Keratinocyte (primary cell): Measurements from ENCODE around the gene ALG12. TPM values are rescaled to one million over a fixed set of nuclear protein-coding genes. Genes with fewer than 3 reads are reported as not detected.

Experiments
- DNase-seq: peaks from one replicate; pipeline ENCODE4 v3.0.0-alpha.2; 2011; ENCODE audit warnings: low read depth, missing footprints, low spot score
- FAIRE-seq: peaks from 2 replicates; lab custom pipeline; 2011; peaks lifted over from hg19 to GRCh38; lab: Jason Lieb, UNC
- H2AFZ ChIP-seq: 2 replicates; pipeline ENCODE4 v1.6.0; 2012; ENCODE audit warnings: low read length, control low read depth, inconsistent platforms; ENCODE audit not compliant: control insufficient read depth
- H3K27ac ChIP-seq: 2 replicates; pipeline ENCODE4 v1.5.1; 2011; ENCODE audit warnings: low read length; ENCODE audit not compliant: control insufficient read depth, insufficient read depth
- H3K27me3 ChIP-seq: 3 replicates; pipeline ENCODE4 v1.6.0; 2011; ENCODE audit warnings: low read length; ENCODE audit not compliant: control insufficient read depth, insufficient read depth; ENCODE audit errors: extremely low read depth
- H3K36me3 ChIP-seq, 2 experiments: 2 replicates in 1 of 2; 3 replicates in 1 of 2; pipeline ENCODE4 v1.5.1; 2011; ENCODE audit warnings: low read length in 2 of 2, mild to moderate bottlenecking in 1 of 2; ENCODE audit not compliant: control insufficient read depth in 2 of 2, insufficient read depth in 2 of 2; ENCODE audit errors: extremely low read depth in 1 of 2
- H3K4me1 ChIP-seq: 3 replicates; pipeline ENCODE4 v1.5.1; 2011; ENCODE audit warnings: low read length; ENCODE audit not compliant: control insufficient read depth, insufficient read depth; ENCODE audit errors: extremely low read depth
- H3K4me2 ChIP-seq: 3 replicates; pipeline ENCODE4 v1.6.0; 2011; ENCODE audit warnings: low read depth, low read length; ENCODE audit not compliant: control insufficient read depth, insufficient read depth; ENCODE audit errors: extremely low read depth
- H3K4me3 ChIP-seq, 3 experiments: fragments of 200-600 bp in 1 of 3; sonication (generic) in 1 of 3; 2 replicates in 2 of 3; 3 replicates in 1 of 3; pipeline ENCODE4 v1.5.1; 2011 to 2016; ENCODE audit warnings: low read length in 3 of 3, mild to moderate bottlenecking in 3 of 3, control low read depth in 2 of 3, inconsistent platforms in 1 of 3, low read depth in 1 of 3, mixed read lengths in 1 of 3, mixed run types in 1 of 3, moderate library complexity in 1 of 3; ENCODE audit not compliant: control insufficient read depth in 2 of 3, insufficient read depth in 2 of 3; ENCODE audit errors: extremely low read depth in 1 of 3
- H3K79me2 ChIP-seq: 2 replicates; pipeline ENCODE4 v1.6.0; 2012; ENCODE audit warnings: low read length; ENCODE audit not compliant: control insufficient read depth, insufficient read depth
- H3K9ac ChIP-seq: 3 replicates; pipeline ENCODE4 v1.6.0; 2011; ENCODE audit warnings: low read length; ENCODE audit not compliant: control insufficient read depth, insufficient read depth; ENCODE audit errors: extremely low read depth
- H3K9me1 ChIP-seq: 3 replicates; pipeline ENCODE4 v1.6.0; 2011; ENCODE audit warnings: low read length; ENCODE audit not compliant: control insufficient read depth, insufficient read depth; ENCODE audit errors: extremely low read depth
- H3K9me3 ChIP-seq: 2 replicates; pipeline ENCODE4 v1.5.1; 2012; ENCODE audit warnings: low read depth, low read length; ENCODE audit not compliant: control insufficient read depth
- H4K20me1 ChIP-seq: 3 replicates; pipeline ENCODE4 v1.6.0; 2011; ENCODE audit warnings: low read length; ENCODE audit not compliant: control insufficient read depth, insufficient read depth; ENCODE audit errors: extremely low read depth
- CTCF ChIP-seq, 3 experiments: IDR thresholded peaks in 1 of 3; conservative IDR thresholded peaks in 1 of 3; optimal IDR thresholded peaks in 1 of 3; 2 replicates in 2 of 3; 3 replicates in 1 of 3; pipeline versions ENCODE3 to v1.5.1; 2011; ENCODE audit warnings: low read length in 3 of 3, mild to moderate bottlenecking in 3 of 3, moderate library complexity in 2 of 3, control low read depth in 1 of 3, inconsistent platforms in 1 of 3; ENCODE audit not compliant: insufficient read depth in 2 of 3; ENCODE audit errors: extremely low read depth in 1 of 3
- EZH2 ChIP-seq: IDR thresholded peaks from one replicate; pipeline ENCODE4 v1.6.1; 2012; ENCODE audit warnings: inconsistent platforms, mild to moderate bottlenecking, low read length, moderate library complexity
- dilution Hi-C: fragments of 300-500 bp; cut with MboI; formaldehyde crosslinking; loops from one replicate; pipeline ENCODE4 v1.7.0; 2020; ENCODE audit warnings: low sequenced_read_pairs; ENCODE audit not compliant: extremely low pct_ligation_motif_present
- polyA plus RNA-seq, 5 experiments: library from polyadenylated mRNA; depleted of rRNA in 3 of 5; stranded (reverse) in 3 of 5; stranded (forward) in 1 of 5; unstranded in 1 of 5; fragments of >200 nt; gene quantifications; 1 replicate in 1 of 5; 2 replicates in 3 of 5; 3 replicates in 1 of 5; pipeline versions ENCODE4 v1.2.1 to v1.2.3, GENCODE V29; 2011 to 2012; ENCODE audit warnings: missing spikeins in 2 of 5, low read depth in 1 of 5, low replicate concordance in 1 of 5

ALG12 gene
- polyA plus RNA-seq, 1 donor (not counting 4 experiments of a cell fraction or from before 2014, with no cell fraction given) = 6.3 TPM

- no peak for DNase-seq
- Histone ChIP-seq H3K9me3 (no peaks in the 10 kb centered on the region), H4K20me1 (peaks cover 16% of the 10 kb centered on the region), H3K4me1 (no peaks in the 10 kb centered on the region), H3K79me2 (peaks cover 91% of the 10 kb centered on the region), H3K4me2 (no peak overlapping the region), H3K4me3 (no peak overlapping the region), H2AFZ (no peak overlapping the region), H3K9me1 (no peaks in the 10 kb centered on the region), H3K36me3 (peaks cover 0 to 3% of the 10 kb centered on the region in 2 experiments), H3K27me3 (no peaks in the 10 kb centered on the region), H3K9ac (no peak overlapping the region), H3K27ac (no peak overlapping the region)
- no peak for FAIRE-seq
- dilution Hi-C loops = no loop called here
- TF ChIP-seq EZH2 (no peak), CTCF (optimal IDR thresholded peaks at IDR 0.05 in 1 of 3, IDR thresholded peaks at IDR 0.05 in 1 of 3, conservative IDR thresholded peaks at IDR 0.05 in 1 of 3; ENCODE audit: extremely low read depth in 1 of 3, insufficient read depth in 2 of 3, low read length in 3 of 3) (no peak)
Measured at GRCh38 chr22:49877642-49878041, 40.6 kb downstream of the ALG12 start.

- no peaks in the 10 kb centered on the region for H3K4me1 ChIP-seq
- H4K20me1 ChIP-seq = peaks cover 17% of the 10 kb centered on the region
- FAIRE-seq (no peak), DNase-seq (no peak)
- no peak overlapping the region for H3K4me3 ChIP-seq
- no peaks in the 10 kb centered on the region for H3K36me3 ChIP-seq
- H3K9me1 ChIP-seq = no peaks in the 10 kb centered on the region
- no peak overlapping the region for H3K27ac ChIP-seq
- dilution Hi-C loops = no loop called here
- no peak overlapping the region for H3K9ac ChIP-seq
- no peak overlapping the region for H3K4me2 ChIP-seq
- no peaks in the 10 kb centered on the region for H3K27me3 ChIP-seq
- peaks cover 2% of the 10 kb centered on the region for H3K9me3 ChIP-seq
- H3K79me2 ChIP-seq = peaks cover 95% of the 10 kb centered on the region
- H2AFZ ChIP-seq = no peak overlapping the region
- TF ChIP-seq EZH2 = no peak
- TF ChIP-seq CTCF (optimal IDR thresholded peaks at IDR 0.05 in 1 of 3, IDR thresholded peaks at IDR 0.05 in 1 of 3, conservative IDR thresholded peaks at IDR 0.05 in 1 of 3; ENCODE audit: extremely low read depth in 1 of 3, insufficient read depth in 2 of 3, low read length in 3 of 3) = no peak
Measured at GRCh38 chr22:49873228-49873940, 44.9 kb downstream of the ALG12 start.
